HG02588 (cell line): ENCODE measurements around the gene COL13A1.

Source experiments
- ATAC-seq: cut with Tn5 transposase; IDR thresholded peaks from one replicate; pipeline ENCODE4 v1.9.1; 2021; ENCODE audit warnings: mild to moderate bottlenecking, moderate library complexity; ENCODE audit not compliant: unreplicated experiment

COL13A1 gene

DNA sequence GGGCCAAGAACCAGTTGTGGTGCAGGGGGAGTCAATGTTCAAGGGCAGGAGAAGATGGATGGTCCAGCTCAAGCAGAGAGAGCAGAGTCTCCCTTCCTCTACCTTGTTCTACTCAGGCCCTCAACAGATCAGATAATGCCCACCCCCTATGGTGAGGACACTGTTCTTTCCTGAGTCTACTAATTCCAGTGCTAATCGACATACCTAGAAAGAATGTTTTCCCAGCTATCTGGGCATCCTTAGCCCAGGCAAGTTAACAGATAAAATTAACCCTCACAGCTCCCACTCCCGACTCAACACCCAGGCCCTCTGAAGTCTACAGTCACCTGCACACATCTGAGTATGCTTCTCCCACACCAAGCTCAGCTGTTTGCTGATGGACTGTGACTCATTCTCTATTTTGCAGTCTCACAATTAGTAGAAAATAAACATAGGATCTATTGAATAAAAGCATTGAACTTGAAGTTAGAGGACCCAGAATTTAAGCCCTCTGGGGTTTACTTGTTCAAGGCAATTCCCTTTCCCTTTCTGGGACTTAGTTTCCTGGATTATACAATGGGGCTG lies 17.1 kb downstream of the COL13A1 start:
- no peak for ATAC-seq

DNA sequence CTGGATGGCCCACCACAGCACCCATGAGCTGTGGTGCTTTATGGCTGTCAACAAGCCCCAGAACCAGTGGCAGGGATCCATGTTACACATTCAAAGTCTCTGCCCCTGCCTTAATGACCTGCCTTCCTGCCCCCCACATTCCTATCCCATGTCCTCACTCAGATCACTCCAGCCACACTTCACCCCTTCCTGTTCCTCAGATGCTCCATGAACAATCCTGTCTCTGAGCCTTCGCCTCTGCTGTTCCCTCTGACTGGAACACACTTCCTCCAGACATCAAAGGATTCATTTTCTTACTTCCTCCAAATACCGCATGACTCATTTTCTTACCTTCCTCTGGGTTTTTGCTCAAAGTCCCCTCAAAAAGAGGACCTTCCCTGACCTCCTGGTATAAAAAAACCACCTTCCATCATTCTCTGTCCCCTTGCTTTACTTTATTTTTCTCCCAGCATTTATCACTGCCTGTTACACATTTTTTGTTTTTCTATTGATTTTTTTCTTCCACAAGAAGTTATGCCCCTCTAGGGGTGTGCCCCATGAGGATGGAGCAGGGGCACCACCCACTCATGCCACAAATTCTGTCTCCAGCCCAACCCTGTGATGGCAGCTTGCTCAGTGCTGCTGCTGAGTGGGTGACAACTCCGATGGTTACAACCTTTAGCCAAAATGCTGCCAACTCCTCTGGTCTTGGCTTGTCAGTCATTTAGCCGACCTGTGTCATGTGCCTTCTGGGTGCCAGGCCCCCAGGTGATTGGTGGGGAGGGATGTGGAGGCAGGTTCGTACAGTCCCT lies 18.2 kb downstream of the COL13A1 start:
- no peak for ATAC-seq

DNA sequence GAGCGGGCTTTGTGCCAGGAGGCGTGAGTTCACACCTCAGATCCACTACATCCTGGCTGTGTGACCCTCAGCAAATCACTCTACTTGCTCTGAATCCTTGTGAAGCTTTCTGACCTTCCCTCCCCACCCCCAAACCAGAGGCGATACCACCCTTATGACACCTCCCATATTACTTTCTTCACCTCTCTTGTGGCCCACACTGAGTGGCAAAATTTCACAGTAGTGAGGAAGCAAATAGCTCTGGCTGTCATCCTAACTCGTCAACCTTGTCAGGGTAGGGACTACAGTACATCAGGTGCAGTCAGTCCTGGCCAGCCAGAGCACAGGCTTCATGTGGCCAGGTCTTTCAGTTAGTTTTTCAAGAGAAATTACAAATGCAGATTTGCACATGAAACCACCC lies 19.1 kb downstream of the COL13A1 start:
- ATAC-seq: no peak

DNA sequence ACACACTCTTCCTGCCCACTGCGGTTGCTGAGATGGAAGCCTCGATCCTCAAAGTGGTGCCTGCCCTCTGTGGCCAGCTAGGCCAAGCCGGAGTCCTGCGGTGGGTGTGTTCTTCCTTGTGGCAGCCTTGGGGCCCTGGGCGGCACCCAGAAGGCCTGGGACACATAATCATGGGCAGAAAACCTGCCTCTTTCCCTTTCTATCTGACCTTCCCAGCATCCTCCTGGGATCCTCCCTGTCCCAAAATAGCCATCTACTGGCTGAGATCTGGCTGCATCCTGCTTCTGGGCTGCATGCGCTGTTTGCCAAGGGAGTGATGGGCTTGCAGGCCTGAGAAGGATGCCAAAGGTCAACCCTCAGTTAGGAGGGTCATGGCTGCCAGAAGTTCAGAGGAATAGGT lies 23.9 kb downstream of the COL13A1 start:
- no peak for ATAC-seq

DNA sequence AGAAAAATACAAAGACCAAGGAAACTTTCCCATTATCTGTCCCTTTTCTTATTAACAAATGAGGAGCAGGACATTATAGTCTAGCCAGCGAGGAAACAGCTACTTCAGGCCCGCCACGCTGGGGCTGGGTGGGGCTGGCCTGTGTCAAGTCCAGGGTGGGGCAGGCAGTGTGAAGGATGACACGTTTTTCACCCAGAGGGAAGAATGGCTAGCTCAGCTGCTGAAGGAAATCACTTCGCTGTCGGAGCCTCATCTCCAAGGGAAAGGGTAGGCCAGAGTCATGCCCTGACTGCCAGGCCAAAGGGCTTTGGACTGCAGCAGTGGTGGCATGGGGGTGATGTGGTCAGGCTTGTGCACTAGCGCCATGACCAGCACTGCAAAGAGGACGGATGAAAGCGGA lies 24.4 kb downstream of the COL13A1 start:
- ATAC-seq: no peak

DNA sequence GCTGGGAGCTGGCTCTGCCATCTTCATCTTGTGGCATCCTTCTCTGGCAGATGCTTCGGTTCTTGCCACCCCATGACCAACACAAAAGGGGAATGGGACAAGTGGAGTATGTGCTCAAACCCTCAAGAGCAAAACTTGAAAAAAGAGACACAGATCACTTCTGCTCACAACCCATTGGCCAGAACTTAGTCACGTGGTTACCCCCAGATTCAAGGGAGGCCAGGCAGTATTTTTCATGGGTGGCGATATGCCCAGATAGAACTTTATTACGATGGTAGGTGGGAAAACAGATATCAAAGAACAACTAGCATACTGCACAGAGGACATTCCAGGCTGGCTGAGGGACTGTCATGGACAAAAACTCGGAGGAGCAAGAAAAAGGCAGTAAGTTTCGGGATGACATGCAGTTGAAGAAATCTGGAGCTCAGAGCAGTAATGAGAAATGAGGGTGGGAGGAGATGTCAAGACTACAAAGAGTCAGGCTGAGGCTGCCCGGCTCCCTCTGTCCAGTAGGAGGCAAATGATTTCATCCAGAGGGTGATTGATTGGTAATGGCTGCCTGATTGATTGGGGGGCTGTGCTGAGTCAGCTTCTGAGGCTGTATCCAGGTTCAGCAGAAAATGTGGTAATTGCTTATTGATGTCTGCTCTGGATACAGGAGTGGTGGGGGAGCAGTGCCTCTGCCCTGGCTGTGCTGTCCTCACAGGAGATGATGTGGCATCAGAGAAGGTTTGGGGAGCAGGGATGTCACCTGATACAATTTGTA lies 25.3 kb downstream of the COL13A1 start:
- ATAC-seq: no peak

DNA sequence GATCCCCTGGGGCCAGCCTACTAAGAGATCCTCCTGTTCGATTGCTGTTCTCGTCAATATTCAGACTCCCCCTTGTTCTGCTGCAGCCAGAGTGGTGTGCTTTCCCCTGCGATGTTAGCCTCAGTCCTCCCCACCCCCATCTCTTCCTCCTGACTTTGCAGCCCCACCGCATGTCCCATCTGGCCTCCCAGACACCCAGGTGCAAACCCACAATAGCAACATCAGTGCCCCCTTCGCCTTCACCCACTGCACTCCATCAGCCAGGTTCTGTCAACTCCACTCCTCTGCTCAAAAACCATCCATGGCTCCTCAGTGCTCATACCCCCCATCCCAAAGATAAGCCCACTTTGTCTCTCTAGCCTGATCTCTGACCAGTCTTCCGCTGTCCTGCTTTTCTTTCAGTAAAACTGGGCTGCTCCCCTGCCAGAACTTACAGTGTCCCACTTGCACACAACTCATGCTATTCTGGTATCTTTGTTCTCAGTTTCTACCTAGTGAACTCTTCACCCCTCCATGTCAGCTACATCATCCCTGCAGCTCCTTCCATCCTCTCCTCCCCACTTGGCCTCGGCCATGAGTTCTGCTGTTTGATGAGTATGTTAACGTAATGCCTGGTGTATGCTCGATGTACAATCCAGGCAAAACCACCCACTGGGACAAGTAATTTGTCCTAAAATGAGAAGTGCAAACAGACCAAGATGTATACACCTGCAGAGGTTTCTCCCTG lies 26.6 kb downstream of the COL13A1 start:
- ATAC-seq: no peak

DNA sequence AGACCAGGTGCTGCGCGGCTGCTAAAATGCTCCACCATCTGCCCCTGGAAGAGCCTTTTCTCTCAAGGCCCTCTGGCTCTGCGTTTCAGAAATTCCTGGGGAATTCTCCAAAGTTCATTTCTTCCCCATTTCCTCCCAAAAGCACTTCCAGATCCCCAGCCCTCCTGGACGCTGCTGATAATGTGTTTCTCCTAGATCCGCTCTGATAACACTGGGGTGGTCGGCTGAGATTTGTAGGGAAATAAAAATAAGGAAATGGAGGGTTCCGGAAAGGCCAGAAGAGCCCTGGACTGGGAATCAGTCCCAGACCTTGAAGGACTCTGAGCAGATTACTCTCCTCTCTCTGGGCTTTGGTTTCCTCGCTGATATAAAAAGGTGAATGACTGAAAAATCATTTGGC lies 28.1 kb downstream of the COL13A1 start:
- no peak for ATAC-seq

DNA sequence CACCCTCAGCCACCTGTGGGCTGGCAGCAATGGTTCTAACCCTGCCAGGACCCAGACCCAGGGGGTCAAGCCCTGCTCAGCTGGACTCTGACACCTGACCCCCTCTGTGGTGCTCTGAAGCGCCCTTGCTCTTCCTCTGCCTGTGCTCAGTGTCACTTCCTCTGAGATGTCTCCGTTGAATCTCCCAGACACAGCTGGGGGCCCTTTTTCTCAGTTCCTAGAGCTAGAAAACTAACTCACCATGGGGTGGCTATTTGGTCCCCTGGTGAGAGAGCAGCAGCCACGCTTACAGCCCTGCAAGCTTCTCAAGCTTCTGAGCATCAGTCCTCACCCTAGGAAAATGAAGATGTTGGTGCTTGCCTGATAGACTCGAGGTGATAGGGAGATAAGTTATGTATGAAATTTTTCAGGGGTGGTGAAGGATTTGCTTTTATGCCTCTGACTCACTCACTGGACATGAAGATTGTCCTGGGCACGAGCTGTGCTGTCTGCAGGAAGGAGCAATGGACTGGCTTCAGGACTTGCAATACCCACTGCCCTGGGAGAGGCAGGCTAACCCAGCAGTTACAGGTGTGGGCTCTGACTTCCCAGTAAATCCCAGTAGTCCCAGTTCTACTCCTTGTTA lies 29.6 kb downstream of the COL13A1 start:
- ATAC-seq: no peak

DNA sequence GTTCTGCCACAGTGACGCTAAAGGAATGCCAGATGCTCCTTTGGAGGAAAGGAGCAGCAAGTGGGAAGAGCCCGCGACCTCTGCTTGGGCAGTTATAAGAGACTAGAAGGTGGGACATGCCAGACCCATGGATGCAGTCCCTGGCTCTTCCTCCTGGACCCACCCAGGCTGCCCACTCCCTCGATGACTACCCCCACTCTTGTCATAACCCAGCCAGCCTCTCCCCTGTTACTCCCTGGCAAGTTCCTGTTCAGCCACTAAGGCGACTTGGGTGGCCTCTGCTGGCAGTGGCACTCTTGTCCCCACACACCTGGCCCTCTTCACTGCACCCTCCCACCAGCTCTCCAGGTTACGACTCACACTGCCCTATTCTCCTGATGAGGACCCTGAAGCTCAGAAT lies 33.5 kb downstream of the COL13A1 start:
- no peak for ATAC-seq

DNA sequence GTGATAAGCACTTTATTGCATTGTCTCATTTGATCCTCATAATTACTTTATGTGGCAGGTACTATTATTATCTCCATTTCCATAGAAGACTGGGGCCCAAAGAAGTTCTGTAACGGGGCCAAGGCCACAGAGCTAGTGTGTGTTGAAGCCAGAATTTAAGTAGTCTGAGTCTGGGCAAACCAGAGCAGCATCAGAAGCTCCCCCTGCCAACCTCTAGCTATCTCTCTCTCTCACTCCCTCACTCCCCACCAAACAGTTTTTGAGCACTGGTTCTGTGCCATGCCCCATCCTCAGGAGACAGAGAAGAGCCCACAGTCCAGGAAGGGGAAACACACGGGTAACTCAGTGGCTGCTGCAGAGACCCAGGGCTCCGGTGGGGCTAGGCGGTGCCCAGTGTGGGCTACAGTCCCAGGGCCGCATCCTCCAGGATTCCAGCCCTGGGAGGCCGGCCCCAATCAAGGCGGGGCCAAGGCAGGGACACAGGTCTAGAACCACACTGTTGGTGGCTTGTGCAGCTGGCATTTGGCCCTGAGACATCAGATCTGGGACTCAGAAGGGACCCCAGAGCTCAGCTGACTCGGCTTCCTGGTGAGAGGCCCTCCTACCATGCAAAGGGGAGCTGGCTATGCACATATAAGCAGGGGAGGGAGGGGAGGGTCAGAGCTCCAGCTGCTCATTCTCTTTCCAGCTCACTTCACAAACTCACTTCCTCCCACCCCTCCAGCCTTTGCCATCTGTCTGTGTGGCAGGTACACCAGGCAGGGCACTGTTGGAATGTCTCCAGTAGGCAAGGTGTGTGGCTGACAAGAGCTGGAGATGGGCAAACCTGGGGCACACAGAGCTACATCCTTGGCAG lies 34.4 kb downstream of the COL13A1 start:
- no peak for ATAC-seq

DNA sequence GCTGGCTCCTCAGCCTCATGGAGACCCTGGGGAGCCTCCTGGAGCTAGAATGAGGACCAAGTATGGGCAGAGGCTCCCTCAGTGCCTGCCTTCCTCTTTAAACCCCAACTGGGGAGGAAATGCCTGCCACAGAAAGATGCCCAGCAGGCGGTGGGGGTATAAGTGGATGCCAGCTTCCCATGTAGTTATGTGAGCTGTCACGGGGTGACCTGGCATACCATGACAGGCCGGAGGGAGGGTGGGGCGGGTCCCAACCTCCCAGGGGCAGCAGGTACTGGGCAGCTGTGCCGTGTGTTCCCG lies 35.0 kb downstream of the COL13A1 start:
- ATAC-seq: no peak

DNA sequence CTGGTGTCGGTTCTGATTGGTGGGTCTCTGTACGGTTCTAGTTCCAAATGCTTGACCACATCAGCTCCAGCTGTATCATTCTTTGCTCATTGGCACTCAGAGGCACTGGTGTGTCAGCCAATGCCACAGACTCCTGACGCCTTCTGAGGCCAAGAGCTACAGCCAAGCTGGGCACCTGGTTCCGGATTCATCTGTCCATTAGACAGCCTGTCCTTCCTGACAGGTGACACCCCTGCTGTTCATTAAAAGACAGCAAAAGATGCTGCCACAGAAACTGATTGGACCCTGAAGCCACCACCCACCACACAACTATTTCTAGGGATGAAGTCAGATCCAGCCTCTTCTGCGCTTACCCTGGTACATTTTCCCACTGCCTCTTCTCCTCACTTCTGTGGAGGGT lies 35.6 kb downstream of the COL13A1 start:
- ATAC-seq: no peak

DNA sequence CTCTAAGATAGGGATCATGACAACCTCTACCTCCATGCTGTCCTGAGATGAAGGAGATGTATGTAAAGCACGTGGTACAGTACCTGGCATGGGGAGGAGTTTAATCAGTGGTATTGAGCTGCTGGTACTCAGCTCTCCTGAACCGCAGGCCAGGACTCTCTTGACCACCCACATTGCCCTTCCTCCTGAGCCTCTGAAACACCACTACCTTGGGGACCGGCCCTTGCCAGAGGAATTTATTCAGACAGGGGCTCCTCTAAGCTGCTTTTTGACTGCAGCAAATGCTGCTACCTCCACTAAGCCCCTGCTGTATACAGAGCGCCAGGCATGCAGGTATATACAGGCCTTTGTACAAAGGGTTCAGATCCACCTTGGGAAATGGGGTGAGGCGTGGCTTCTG lies 36.7 kb downstream of the COL13A1 start:
- ATAC-seq: no peak

DNA sequence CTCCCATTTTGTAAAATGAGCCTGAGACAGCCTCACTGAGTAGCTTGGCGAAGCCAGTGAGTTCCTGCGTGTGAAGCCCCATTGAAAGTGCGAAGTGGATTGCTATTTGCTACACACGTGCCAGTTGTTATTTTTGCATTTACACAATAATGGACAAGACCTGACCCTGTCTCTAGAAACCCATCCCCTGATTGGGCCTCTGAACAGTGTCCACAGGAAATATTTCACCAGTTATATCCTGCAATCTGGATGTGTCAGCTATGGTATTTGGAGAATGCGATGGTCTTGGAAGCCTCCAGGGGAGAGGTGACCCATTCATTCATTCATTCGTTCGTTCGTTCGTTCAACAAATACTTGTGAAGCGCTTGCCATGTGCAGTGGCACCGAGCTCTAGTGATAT lies 37.1 kb downstream of the COL13A1 start:
- no peak for ATAC-seq

DNA sequence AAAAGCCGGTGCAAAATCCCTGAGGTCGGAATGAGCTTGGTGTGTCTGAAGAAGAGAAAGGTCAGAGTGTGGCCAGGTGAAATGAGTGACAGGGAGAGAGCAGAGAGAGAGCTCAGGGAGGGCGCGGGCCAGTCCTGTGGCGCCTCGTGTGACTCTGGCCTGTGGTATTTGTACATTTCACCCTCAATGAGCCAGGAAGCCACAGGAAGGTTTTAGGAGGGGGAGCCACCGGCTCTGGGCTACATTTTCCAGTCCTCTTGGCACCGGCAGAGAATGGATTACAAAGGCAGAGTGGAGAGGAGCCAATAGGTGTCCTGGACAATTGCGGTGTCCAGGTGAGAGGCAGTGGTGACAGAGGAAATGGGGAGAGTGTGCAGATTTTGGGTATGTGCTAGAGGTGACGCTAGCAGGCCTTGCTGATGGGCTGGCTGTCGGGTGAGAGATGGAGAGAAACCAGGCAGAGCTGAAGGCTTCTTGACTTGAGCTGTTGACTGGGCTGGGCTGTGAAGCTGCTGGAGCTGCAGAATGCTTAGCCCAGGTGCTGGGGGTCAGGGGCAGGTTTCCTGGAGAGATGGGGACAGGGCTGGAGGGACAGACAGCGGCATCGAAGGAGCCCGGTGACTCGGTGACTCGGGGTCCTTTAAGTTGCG lies 38.1 kb downstream of the COL13A1 start:
- no peak for ATAC-seq

DNA sequence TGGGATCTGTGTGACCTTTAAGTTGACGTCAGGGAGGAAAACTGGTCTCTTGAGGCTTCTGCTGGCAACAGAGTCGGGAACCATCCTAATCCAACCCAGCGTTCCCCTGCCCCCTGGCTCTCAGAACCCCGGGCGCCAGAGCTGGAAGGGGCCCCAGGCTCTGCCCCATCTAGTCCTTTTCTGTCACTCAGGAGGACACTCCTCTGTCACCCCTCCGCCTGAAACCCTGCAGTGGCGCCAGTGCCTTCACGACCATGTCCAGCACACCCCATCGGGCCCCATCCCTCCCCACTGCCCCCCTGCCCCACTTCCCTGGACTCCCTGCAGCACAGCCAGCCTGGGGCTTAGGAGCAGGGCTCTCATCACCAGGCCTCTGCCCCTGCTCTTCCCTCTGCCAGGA lies 39.1 kb downstream of the COL13A1 start:
- ATAC-seq: no peak

DNA sequence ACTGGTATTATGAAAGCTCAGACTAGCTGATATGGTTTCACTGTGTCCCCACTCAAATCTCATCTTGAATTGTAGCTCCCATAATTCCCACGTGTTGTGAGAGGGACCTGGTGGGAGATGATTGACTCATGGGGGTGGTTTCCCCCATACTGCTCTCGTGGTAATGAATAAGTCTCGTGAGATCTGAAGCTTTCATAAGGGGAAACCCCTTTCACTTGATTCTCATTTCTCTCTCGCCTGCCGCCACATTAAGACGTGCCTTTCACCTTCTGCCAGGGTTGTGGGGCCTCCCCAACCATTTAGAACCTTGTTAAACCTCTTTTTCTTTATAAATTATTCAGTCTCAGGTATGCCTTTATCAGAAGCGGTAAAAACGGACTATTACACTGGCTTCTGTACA lies 40.3 kb downstream of the COL13A1 start:
- ATAC-seq: no peak

DNA sequence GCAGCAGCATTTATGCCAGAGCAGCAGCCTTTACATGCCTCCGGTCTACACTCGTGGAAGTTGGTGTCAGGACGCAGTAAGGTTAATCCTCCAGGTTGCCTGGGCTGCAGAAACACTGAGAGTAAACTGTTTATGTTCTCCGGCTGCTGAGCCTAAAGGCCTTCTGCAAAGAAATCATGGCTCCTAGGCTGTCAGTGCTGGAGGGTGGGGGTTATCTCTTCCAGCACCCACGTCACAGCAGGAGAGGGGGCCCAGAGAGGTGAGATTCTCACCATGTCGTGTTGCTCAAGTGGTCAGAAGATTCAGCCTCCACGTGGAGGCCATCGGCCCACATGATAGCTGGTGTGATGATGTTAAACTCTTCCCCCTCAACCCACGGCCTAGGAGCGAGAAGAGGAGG lies 41.2 kb downstream of the COL13A1 start:
- ATAC-seq: no peak

DNA sequence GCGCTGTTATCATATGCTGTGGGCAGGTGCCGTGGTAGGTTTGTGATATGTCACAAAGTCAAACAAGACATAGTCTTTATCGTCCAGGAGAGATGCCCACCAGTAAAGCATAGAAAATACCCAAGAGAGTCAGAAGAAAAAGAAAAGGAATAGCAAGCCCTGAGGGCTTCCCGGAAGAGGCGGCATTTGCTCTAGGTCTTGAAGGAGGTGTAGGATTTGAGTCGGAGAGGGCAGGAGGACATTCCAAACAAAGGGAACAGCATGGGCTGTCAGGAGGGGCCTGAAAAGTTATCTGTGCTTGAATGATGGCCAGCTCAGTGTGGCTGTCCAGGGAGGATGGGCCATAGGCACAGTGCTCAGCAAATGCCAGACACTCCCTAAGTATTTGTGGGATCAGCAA lies 42.2 kb downstream of the COL13A1 start:
- no peak for ATAC-seq
